Stimulated activated CD8-positive, alpha-beta memory T cell treated with anti-CD3 and anti-CD28 coated beads, Interleukin-2, amount 100 ng/mL, for 1 hour (primary cell): ENCODE results near the gene SLC9A9.
"Not testable (repeated sequence)": the region's sequence is repeated elsewhere in the genome, so short reads cannot be mapped to it uniquely, and the experiment has no call there.

Experiments used
- DNase-seq, 2 donors: peaks; one replicate each; pipeline ENCODE4 v3.0.0-alpha.2; 2020; ENCODE audit warnings: low read depth in 2 of 2

The SLC9A9 gene

GRCh38 chr3:143464850-143465249, 383.4 kb downstream of the SLC9A9 start:
- no peak for DNase-seq

GRCh38 chr3:143455480-143455879, 392.8 kb downstream of the SLC9A9 start:
- DNase-seq: no peak

DNA sequence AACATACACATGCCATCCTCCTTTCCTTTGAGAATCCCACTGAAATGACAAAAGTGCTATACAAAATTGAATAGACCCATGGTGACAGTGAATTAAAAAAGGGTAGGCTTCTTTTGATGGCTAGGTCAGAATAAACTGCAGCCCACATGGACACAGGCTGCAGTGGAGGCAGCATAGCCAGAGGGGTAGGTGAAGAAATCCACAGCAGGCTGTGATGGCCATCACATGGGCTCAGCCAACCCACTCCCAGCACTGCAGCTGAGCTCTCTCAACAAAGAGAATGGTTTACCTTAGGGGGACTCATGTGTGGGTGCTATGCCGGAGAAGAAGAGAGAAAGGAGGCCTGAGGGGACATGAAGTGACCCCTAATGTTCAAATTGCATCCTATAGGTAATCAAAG, 397.6 kb downstream of the SLC9A9 start:
- DNase-seq: no peak

- DNase-seq: no peak
These were observed 400.8 kb downstream of the SLC9A9 start for GRCh38 chr3:143447491-143447890.

DNA sequence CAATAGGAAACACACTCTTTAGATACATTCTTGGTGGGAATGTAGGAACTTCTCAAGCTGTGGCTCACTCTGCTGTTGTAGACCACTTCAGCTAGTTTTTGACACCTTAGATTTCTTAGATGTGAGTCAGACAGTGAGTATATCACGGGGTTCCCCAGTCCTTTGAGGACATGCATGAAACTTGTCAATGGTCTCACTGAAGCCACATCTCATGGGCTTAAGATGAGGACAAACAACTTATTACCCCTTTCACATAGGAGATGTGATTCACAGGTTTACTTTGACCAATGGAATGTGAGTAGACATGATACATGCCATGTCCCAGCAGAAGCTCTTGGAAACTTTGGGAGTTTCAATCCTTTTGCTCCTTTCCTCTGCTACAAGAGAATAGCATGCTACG, 403.1 kb downstream of the SLC9A9 start:
- no peak for DNase-seq

- DNase-seq: no peak
These were observed 404.4 kb downstream of the SLC9A9 start for GRCh38 chr3:143443851-143444331.

- no peak for DNase-seq
These were observed 405.3 kb downstream of the SLC9A9 start for GRCh38 chr3:143442814-143443447.

DNA sequence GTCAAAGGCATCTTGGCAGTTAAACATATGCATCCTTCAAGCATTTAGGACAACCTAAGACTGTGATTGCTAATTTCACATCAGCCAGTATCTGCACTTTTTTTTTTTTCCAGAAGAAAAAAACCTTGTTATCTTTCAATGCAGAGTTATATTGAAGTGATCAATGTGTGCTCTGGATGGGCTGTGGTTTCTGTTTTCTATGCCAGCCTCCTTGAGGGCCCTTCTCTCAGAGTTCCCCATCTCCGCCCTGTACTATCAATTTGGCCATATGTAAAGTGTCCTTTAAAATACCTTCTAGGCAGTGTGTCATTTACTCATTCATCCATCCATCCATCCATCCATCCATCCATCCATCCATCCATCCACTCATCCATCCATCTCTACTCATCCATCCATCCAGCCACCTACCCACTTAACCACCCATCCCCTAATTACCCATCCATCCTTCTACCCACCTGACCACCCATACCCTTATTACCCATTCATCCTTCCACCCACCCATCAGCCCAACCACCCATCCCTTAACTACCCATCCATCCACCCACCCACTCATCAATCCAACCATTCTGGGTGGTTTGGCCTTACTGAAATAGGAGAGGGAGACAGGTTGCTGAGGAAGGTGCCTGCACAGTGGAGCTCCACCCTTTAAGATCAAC, 406.6 kb downstream of the SLC9A9 start:
- no peak for DNase-seq

DNA sequence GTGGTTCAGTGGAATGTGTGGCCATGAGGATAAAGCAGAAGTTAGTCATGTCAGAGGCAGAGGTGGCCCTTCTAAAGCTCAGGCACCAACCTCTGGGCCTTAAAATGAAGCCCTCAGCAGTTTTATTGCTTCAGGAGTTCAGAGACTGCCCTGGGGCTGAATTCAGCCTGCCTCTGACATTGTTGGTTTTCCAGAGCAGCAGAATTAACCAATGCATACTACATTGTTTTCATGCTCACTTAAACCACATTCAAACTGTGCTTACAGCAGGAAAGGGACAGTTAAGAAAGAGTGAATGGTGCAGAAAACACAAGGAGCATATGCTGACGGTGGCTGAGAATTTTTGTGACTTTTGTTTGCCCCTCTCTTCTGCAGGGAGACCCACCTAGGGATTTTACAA, 408.5 kb downstream of the SLC9A9 start:
- DNase-seq: no peak

GRCh38 chr3:143437405-143437804, 410.9 kb downstream of the SLC9A9 start:
- DNase-seq: no peak

DNA sequence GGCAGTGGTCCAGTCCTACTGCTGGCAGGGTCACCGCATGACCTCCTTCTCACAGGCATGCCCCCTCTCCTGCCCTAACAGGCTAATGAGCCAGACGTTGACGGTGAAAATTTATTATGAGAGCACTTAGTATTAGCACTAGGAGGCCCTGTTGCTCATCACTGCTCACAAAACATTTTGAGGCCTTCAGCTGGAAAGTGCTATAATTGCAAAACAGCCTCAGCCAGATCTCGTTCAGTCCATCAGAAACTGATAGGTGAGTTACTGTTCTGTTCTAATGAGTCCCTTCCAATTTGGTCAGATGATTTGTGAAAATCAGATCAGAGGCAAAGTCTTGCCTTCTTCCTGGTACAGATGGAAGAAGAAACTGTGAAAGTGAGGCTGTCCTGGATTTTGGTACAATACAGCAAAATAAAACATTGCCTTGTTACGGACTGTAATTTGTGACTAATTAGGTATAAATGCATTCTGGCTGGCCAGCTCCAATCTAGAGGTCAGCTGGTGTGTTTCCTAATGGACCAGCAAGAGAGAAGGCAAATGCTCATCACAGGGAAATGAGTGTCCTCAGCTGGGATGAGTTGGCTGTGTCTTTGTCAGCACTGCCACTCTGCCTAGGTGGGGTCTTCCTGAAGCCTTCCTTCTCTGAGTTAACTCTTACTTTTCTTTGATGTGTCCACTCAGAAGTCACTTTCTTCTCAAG, 411.9 kb downstream of the SLC9A9 start:
- no peak for DNase-seq

DNA sequence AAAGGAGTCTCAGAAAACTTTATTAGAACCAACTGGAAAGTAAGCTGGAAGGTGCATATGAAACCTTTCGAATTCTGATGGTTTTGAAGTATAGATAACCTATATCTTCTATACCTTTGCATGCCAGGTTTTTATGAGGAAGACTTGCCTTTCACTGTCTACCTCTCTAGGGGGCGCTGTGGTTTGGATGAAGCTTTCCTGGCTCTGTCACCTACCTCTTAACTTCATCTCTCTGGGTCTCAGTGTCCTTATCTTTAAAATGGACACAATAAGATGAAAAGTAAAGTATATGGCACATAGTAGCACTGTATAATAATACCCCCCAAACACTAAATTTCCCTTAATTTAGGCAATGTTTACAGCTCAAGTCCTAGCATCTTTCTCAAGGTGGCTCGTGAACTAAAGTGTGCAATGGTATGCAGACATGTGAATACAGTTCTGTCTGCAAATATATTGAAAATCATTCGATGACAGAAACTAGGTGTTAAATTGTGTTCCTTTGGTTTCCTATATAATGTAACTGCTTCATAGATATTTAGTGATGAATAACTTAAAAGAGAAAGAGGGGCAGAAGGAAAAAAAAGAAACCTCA, 414.4 kb downstream of the SLC9A9 start:
- no peak for DNase-seq

GRCh38 chr3:143431298-143431697, 417.0 kb downstream of the SLC9A9 start:
- DNase-seq: not testable (repeated sequence)

DNA sequence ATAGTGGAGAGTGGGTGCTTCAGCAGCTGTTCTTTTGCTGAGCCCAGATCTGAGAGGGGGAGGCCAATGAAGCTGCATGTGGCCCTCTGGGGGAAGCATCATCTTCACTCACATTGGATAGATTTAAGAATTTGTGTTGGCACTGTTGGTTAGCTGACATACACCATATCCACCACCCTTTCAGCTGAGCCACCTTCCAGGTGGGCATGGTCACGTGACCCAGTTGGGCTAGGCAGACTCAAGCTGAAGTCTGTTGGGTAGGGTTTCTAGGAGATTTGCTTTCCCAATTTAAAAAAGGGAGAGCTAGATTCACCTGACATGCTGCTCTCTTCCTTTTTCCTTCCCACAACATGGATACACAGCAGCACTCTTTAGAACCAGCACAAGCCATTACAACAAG, 417.7 kb downstream of the SLC9A9 start:
- DNase-seq: no peak

DNA sequence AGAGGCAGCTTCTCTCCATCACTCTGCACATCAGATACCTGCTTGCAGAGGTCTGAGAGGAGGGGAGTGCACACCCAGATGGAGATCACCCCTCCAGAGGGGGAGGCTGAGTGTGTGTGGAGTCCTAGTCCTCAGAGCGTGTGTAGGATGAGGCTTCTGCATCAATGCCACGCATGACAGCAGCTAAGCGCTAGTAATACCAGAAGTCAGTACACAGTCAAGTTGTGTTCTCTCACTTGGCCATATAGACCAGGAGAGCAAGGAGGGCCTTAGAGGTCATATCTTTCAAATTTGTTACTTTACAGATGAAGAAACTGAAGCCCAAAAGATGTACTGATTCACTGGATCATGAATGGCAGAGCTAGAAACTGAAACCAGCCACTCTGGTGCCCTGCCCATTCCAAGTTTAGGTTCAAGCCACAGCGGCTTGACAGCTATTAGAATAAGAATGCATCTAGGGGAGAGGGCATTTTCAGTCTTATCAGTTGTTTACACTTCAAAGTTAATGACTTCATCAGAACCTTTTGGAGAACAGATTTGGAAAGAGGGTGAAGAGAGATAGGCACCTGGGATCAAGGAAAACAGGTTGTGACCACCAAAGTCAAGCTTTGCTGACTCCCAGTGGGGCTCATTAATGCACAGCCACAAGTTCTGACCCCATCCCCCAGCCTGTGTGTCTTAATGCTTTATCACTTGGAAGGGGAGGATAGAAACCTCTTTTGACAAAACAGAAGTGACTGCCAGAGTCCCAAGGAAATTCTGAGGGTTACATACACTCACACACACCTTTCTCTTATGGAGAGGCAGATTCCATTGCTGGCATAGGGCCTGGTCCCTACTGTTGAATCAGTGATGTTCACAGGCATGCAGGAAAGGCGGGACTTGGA, 418.4 kb downstream of the SLC9A9 start:
- no peak for DNase-seq

DNA sequence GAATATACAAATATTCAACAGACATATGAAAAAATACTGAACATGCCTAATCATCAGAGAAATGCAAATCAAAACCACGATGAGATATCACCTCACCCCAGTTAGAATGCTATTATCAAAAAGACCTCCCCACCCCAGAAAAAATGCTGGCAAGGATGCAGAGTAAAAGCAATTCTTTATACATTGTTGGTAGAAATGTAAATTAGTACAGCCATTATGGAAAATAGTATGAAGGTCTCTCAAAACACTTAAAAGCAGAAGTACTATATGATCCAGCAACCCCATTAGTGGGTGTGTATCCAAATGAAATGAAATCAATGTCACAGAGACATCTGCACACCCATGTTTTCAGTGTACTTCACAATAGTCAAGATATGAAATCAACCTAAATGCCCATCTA, 420.0 kb downstream of the SLC9A9 start:
- DNase-seq: no peak

GRCh38 chr3:143427631-143428030, 420.6 kb downstream of the SLC9A9 start:
- DNase-seq: no peak

GRCh38 chr3:143424874-143425273, 423.4 kb downstream of the SLC9A9 start:
- DNase-seq: no peak

DNA sequence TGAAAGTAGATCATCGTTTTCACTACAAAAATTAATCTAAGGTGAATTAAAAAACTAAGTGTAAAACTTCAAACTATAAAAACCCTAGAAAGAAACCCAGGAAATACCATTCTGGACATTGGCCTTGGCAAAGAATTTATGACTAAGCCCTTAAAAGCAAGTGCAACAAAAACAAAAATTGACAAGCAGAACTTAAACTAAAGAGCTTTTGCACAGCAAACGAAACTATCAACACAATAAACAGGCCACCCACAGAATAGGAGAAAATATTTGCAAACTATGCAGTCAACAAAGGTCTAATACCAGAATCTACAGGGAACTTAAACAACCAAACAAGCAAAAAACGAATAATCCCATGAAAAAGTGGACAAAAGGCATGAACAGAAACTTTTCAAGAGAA, 426.7 kb downstream of the SLC9A9 start:
- no peak for DNase-seq

DNA sequence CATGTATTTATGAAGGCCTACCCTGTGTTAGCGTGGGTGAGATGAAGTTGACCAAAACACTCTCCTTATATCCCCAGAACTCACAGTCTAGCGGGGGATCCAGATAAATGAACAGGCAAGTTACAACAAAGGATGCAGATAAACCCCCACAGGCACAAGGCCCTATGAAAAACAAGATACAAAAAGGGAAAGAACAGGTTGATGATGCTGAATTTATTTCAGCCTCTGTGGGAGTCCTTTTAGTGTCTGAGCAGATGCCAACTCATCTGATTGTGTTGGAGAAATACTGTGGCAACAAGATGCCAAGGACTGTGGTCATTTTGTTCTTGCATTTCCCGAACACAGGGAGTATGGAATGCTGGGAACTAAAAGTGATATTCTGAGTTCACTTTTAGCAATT, 428.7 kb downstream of the SLC9A9 start:
- DNase-seq: no peak

DNA sequence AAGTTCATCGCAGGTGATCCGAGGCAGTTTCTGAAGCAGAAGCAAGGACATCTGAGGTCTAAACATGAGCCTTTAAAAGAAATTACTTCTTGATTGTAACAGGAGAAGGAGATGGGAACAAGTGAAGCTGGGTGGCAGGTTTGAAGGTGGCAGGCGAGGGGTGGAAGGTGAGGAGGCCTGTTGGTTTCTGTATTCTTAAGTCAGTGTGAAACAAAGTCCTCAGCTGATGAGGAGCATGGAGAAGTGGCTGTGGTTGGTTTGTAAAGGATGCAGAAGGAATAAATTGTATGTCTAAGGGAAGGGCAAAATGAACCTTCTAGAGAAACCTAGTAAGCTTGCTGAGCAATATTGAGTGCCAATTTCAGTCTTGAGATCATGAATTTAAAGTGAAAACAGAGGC, 429.9 kb downstream of the SLC9A9 start:
- DNase-seq: no peak

DNA sequence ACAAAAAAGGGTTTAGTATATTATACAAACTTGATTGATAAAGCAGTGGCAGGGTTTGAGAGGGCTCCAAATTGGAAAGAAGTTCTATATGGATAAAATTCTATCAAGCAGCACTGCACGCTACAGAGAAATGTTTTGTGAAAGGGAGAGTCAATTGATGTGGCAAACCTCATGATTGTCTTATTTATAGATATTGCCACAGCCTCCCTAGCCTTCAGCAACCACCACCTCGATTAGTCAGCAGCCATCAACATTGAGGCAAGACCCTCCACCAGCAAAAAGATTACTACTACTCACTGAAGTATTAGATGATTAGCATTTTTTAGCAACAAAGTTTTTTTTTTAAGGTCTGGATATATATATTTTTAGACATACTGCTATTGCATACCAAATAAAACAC, 432.0 kb downstream of the SLC9A9 start:
- no peak for DNase-seq
